IMR-90 (cell line): ENCODE results near the gene SNRNP35. TPM values are rescaled to one million over a fixed set of nuclear protein-coding genes. Genes with fewer than 3 reads are reported as not detected.

Source experiments
- ATAC-seq: fragments of 200-7000 bp; cut with Tn5 transposase; 2 replicates; pipeline ENCODE4 v1.9.1; 2020; ENCODE audit warnings: low read depth, mild to moderate bottlenecking, moderate library complexity
- BruUV-seq: library from RNA; stranded (reverse); fragments of 400-500 nt; replicated peaks from 2 replicates; lab custom pipeline; 2021; lab: Mats Ljungman, UMichigan
- CTCF ChIA-PET: fragments of 300-600 bp; formaldehyde crosslinking; extraction: SDS; loops from one replicate; lab custom pipeline; 2021; ENCODE audit warnings: antibody characterized with exemption; lab: Yijun Ruan, JAX
- POLR2A ChIA-PET: fragments of 300-600 bp; sonication (Branson Sonifier 250); formaldehyde crosslinking; loops from one replicate; lab custom pipeline; 2022; ENCODE audit warnings: antibody characterized with exemption; ENCODE audit not compliant: unreplicated experiment; lab: Charles Lee
- DNase-seq: peaks from one replicate; pipeline ENCODE4 v3.0.0; 2013
- H2AFZ ChIP-seq: replicated peaks from 2 replicates; pipeline ENCODE3; 2013; ENCODE audit warnings: low read length, mild to moderate bottlenecking; ENCODE audit not compliant: poor library complexity
- H2AK5ac ChIP-seq: 2 replicates; pipeline ENCODE4 v1.6.1; 2013; ENCODE audit warnings: low read depth, low read length, inconsistent platforms
- H2AK9ac ChIP-seq: replicated peaks from 2 replicates; pipeline ENCODE3; 2013; ENCODE audit warnings: mild to moderate bottlenecking, low read depth, low read length, moderate library complexity; ENCODE audit not compliant: poor library complexity
- H2BK120ac ChIP-seq: 2 replicates; pipeline ENCODE4 v1.6.1; 2013; ENCODE audit warnings: low read depth, low read length, inconsistent platforms
- H2BK15ac ChIP-seq: 3 replicates; pipeline ENCODE4 v1.6.1; 2013; ENCODE audit warnings: low read depth, low read length, inconsistent platforms
- H2BK20ac ChIP-seq: 2 replicates; pipeline ENCODE4 v1.6.1; 2013; ENCODE audit warnings: low read depth, mild to moderate bottlenecking, inconsistent platforms, low read length, moderate library complexity
- H2BK5ac ChIP-seq: 2 replicates; pipeline ENCODE4 v1.6.1; 2013; ENCODE audit warnings: mild to moderate bottlenecking, low read depth, low read length, inconsistent platforms; ENCODE audit not compliant: poor library complexity, severe bottlenecking
- H3K14ac ChIP-seq: replicated peaks from 2 replicates; pipeline ENCODE4 v1.6.1; 2013; ENCODE audit warnings: low read depth, low read length, inconsistent platforms
- H3K18ac ChIP-seq: 2 replicates; pipeline ENCODE4 v1.6.1; 2013; ENCODE audit warnings: low read depth, low read length, control low read depth
- H3K23ac ChIP-seq: 2 replicates; pipeline ENCODE4 v1.6.1; 2013; ENCODE audit warnings: low read depth, low read length, inconsistent platforms
- H3K27ac ChIP-seq: 2 replicates; pipeline ENCODE4 v1.5.1; 2013; ENCODE audit warnings: mild to moderate bottlenecking, control low read depth, low read length; ENCODE audit not compliant: insufficient read depth
- H3K27me3 ChIP-seq: 2 replicates; pipeline ENCODE4 v1.6.1; 2013; ENCODE audit warnings: low read length; ENCODE audit not compliant: control insufficient read depth, insufficient read depth
- H3K36me3 ChIP-seq: 2 replicates; pipeline ENCODE4 v1.6.1; 2013; ENCODE audit warnings: low read length, mixed read lengths; ENCODE audit not compliant: control insufficient read depth, insufficient read depth
- H3K4ac ChIP-seq: 2 replicates; pipeline ENCODE4 v1.6.1; 2013; ENCODE audit warnings: low read depth, low read length, inconsistent platforms
- H3K4me1 ChIP-seq: 2 replicates; pipeline ENCODE4 v1.6.1; 2013; ENCODE audit warnings: low read length, mixed read lengths; ENCODE audit not compliant: control insufficient read depth, insufficient read depth
- H3K4me2 ChIP-seq: 2 replicates; pipeline ENCODE4 v1.6.1; 2013; ENCODE audit warnings: low read depth, mild to moderate bottlenecking, control low read depth, low read length, moderate library complexity
- H3K4me3 ChIP-seq: 2 replicates; pipeline ENCODE4 v1.5.1; 2013; ENCODE audit warnings: low read depth, mild to moderate bottlenecking, control low read depth, low read length, moderate library complexity; ENCODE audit not compliant: insufficient read depth
- H3K56ac ChIP-seq: 2 replicates; pipeline ENCODE4 v1.6.1; 2013; ENCODE audit warnings: low read length, inconsistent platforms; ENCODE audit not compliant: insufficient read depth; ENCODE audit errors: extremely low read depth
- H3K79me1 ChIP-seq, 2 experiments: 2 replicates each; pipeline ENCODE4 v1.6.1; 2013; ENCODE audit warnings: low read length in 2 of 2, inconsistent platforms in 1 of 2, low read depth in 1 of 2
- H3K9ac ChIP-seq: 2 replicates; pipeline ENCODE4 v1.6.1; 2013; ENCODE audit warnings: low read depth, low read length, control low read depth
- H3K9me1 ChIP-seq: 2 replicates; pipeline ENCODE4 v1.6.1; 2013; ENCODE audit warnings: low read length, inconsistent platforms; ENCODE audit not compliant: insufficient read depth
- H3K9me3 ChIP-seq: 2 replicates; pipeline ENCODE4 v1.6.1; 2013; ENCODE audit warnings: low read length; ENCODE audit not compliant: control insufficient read depth, insufficient read depth
- H4K20me1 ChIP-seq: 2 replicates; pipeline ENCODE4 v1.6.1; 2013; ENCODE audit warnings: low read length, inconsistent platforms; ENCODE audit not compliant: insufficient read depth
- H4K5ac ChIP-seq: 2 replicates; pipeline ENCODE4 v1.6.1; 2013; ENCODE audit warnings: mild to moderate bottlenecking, low read depth, low read length, control low read depth
- H4K8ac ChIP-seq, 2 experiments: 2 replicates each; pipeline ENCODE4 v1.6.1; 2013; ENCODE audit warnings: low read depth in 2 of 2, low read length in 2 of 2, control low read depth in 1 of 2, inconsistent platforms in 1 of 2
- H4K91ac ChIP-seq: 2 replicates; pipeline ENCODE4 v1.6.1; 2013; ENCODE audit warnings: low read depth, low read length, inconsistent platforms; ENCODE audit not compliant: insufficient read depth
- BHLHE40 ChIP-seq: fragments of 150-350 bp; IDR thresholded peaks from 2 replicates; pipeline ENCODE4 v1.6.1; 2016; ENCODE audit warnings: mild to moderate bottlenecking, low read depth, low read length
- CEBPB ChIP-seq: IDR thresholded peaks from 2 replicates; pipeline ENCODE4 v1.6.1; 2012; ENCODE audit warnings: low read depth, low read length, improper control_type of control experiment
- CHD1 ChIP-seq: IDR thresholded peaks from 2 replicates; pipeline ENCODE4 v1.6.1; 2012; ENCODE audit warnings: low read depth, low read length, improper control_type of control experiment
- FOS ChIP-seq: fragments of 150-350 bp; IDR thresholded peaks from 2 replicates; pipeline ENCODE4 v1.6.1; 2016; ENCODE audit warnings: low read depth, low read length
- MAFK ChIP-seq: IDR thresholded peaks from 2 replicates; pipeline ENCODE4 v1.6.1; 2012; ENCODE audit warnings: low read depth, low read length, improper control_type of control experiment
- NFE2L2 ChIP-seq: fragments of 150-350 bp; IDR thresholded peaks from 2 replicates; pipeline ENCODE4 v1.6.1; 2016; ENCODE audit warnings: low read depth, mild to moderate bottlenecking, low read length
- POLR2A ChIP-seq: IDR thresholded peaks from 2 replicates; pipeline ENCODE4 v1.6.1; 2012; ENCODE audit warnings: mild to moderate bottlenecking, low read depth, low read length
- RAD21 ChIP-seq: IDR thresholded peaks from 2 replicates; pipeline ENCODE4 v1.6.1; 2012; ENCODE audit warnings: low read length, improper control_type of control experiment
- RCOR1 ChIP-seq: IDR thresholded peaks from 2 replicates; pipeline ENCODE4 v1.6.1; 2012; ENCODE audit warnings: mild to moderate bottlenecking, low read length, improper control_type of control experiment; ENCODE audit not compliant: insufficient replicate concordance
- RFX5 ChIP-seq: IDR thresholded peaks from 2 replicates; pipeline ENCODE4 v1.8.0; 2012; ENCODE audit warnings: low read depth, mild to moderate bottlenecking, low read length, moderate library complexity
- SMC3 ChIP-seq: fragments of 150-350 bp; IDR thresholded peaks from 2 replicates; pipeline ENCODE4 v1.6.1; 2016; ENCODE audit warnings: low read depth, mild to moderate bottlenecking, antibody characterized with exemption, low read length, moderate library complexity
- WGBS, 2 experiments: methylation state at CpG; one replicate each; pipeline versions ENCODE4 v1.1.5 to v1.1.7; 2013; ENCODE audit warnings: missing lambda C conversion rate in 2 of 2; ENCODE audit not compliant: insufficient read length in 1 of 2; ENCODE audit errors: extremely low coverage in 2 of 2; 5-methylcytosine and 5-hydroxymethylcytosine counted together
- dilution Hi-C: fragments of 300-500 bp; cut with HindIII; formaldehyde crosslinking; loops from one replicate; pipeline ENCODE4 v1.14.3; 2018; ENCODE audit warnings: low sequenced_read_pairs; ENCODE audit not compliant: unreplicated experiment
- in situ Hi-C: fragments of 300-500 bp; cut with MboI; formaldehyde crosslinking; loops from 3 replicates; pipeline ENCODE4 v1.14.3; 2019; ENCODE audit warnings: low sequenced_read_pairs, inconsistent platforms, mixed read lengths
- intact Hi-C: fragments of 100-400 bp; cut with micrococcal nuclease; formaldehyde crosslinking; loops from 2 replicates; pipeline ENCODE4 v1.10.0; 2022
- polyA plus RNA-seq, 3 experiments: library from polyadenylated mRNA; depleted of rRNA; stranded (reverse); fragments of >200 nt; gene quantifications; 2 replicates each; pipeline ENCODE4 v1.2.3, GENCODE V29; 2012; ENCODE audit warnings: low replicate concordance in 1 of 3
- total RNA-seq: library from RNA; depleted of rRNA; stranded (reverse); fragments of >200 nt; gene quantifications from 2 replicates; pipeline ENCODE4 v1.2.3, GENCODE V29; 2012
- TF ChIP-seq, protein P1 (sequence below): fragments of 150-350 bp; IDR thresholded peaks from 2 replicates; pipeline ENCODE4 v1.6.1; 2016; ENCODE audit warnings: low read depth, mild to moderate bottlenecking, low read length, moderate library complexity, borderline replicate concordance
- TF ChIP-seq, protein P2 (sequence below): conservative IDR thresholded peaks from 2 replicates; pipeline ENCODE4 v1.5.1; 2012; ENCODE audit warnings: mild to moderate bottlenecking, low read depth, low read length, improper control_type of control experiment

SNRNP35 gene
- total and polyA plus RNA-seq, 2 of the 4 experiments (the other 2 are of a cell fraction), result 4.7 to 15.4 TPM

GRCh38 chr12:123490089-123490488 is 32.1 kb downstream of the SNRNP35 start:
- intact Hi-C loops (no loop called here), in situ Hi-C loops (no loop called here), dilution Hi-C loops (no loop called here)
- Histone ChIP-seq H3K36me3 (peaks cover 6% of the 10 kb centered on the region), H3K9me1 (no peaks in the 10 kb centered on the region), H3K14ac (no peak overlapping the region), H3K4ac (no peak overlapping the region), H3K4me3 (no peak overlapping the region), H3K18ac (no peak overlapping the region), H4K20me1 (no peaks in the 10 kb centered on the region), H3K9ac (no peak overlapping the region), H3K4me1 (peaks cover 4% of the 10 kb centered on the region; the same call in 1 of the 2 replicates), H3K9me3 (no peaks in the 10 kb centered on the region), H3K23ac (no peak overlapping the region), H2AK9ac (no peak overlapping the region), H4K91ac (no peak overlapping the region), H3K79me1 (no peaks in the 10 kb centered on the region), H2AFZ (no peak overlapping the region), H2BK20ac (no peak overlapping the region), H3K4me2 (no peak overlapping the region), H3K27ac (no peak overlapping the region), H3K56ac (no peak overlapping the region), H2BK15ac (no peak overlapping the region), H2BK120ac (no peak overlapping the region), H4K8ac (no peak overlapping the region), H2BK5ac (no peak overlapping the region), H3K27me3 (no peaks in the 10 kb centered on the region), H2AK5ac (no peak overlapping the region), H4K5ac (no peak overlapping the region)
- ATAC-seq, result no peak
- ChIA-PET CTCF (no interaction called here), POLR2A (no interaction called here)
- BruUV-seq, result no TSS peak
- DNase-seq, result no peak
- WGBS, 2 experiments, result 67% methylated on average over 1 of the region's 5 CpGs; no CpG with 5 or more reads in 1 of the 2 experiments
- TF ChIP-seq RCOR1 (no peak), CHD1 (no peak), CEBPB (no peak), RFX5 (no peak), POLR2A (no peak), FOS (no peak), MAFK (no peak), NFE2L2 (no peak), BHLHE40 (no peak), SMC3 (no peak), RAD21 (no peak)
- TF ChIP-seq, protein P1, sequence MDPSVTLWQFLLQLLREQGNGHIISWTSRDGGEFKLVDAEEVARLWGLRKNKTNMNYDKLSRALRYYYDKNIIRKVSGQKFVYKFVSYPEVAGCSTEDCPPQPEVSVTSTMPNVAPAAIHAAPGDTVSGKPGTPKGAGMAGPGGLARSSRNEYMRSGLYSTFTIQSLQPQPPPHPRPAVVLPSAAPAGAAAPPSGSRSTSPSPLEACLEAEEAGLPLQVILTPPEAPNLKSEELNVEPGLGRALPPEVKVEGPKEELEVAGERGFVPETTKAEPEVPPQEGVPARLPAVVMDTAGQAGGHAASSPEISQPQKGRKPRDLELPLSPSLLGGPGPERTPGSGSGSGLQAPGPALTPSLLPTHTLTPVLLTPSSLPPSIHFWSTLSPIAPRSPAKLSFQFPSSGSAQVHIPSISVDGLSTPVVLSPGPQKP, result no peak
- TF ChIP-seq, protein P2, sequence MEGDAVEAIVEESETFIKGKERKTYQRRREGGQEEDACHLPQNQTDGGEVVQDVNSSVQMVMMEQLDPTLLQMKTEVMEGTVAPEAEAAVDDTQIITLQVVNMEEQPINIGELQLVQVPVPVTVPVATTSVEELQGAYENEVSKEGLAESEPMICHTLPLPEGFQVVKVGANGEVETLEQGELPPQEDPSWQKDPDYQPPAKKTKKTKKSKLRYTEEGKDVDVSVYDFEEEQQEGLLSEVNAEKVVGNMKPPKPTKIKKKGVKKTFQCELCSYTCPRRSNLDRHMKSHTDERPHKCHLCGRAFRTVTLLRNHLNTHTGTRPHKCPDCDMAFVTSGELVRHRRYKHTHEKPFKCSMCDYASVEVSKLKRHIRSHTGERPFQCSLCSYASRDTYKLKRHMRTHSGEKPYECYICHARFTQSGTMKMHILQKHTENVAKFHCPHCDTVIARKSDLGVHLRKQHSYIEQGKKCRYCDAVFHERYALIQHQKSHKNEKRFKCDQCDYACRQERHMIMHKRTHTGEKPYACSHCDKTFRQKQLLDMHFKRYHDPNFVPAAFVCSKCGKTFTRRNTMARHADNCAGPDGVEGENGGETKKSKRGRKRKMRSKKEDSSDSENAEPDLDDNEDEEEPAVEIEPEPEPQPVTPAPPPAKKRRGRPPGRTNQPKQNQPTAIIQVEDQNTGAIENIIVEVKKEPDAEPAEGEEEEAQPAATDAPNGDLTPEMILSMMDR, result no peak
